Measurements from ENCODE around the gene BCAP29.
"Not testable (repeated sequence)": the region's sequence is repeated elsewhere in the genome, so short reads cannot be mapped to it uniquely, and the experiment has no call there.

Gene BCAP29

GRCh38 chr7:107579885-107580715 lies at the start of gene BCAP29:
BCAP29 (plus strand) TSS chr7:107580246; CDS start chr7:107580773, 527 bp downstream.
- peak; percentile 32 to 61 for DNase-seq

DNA sequence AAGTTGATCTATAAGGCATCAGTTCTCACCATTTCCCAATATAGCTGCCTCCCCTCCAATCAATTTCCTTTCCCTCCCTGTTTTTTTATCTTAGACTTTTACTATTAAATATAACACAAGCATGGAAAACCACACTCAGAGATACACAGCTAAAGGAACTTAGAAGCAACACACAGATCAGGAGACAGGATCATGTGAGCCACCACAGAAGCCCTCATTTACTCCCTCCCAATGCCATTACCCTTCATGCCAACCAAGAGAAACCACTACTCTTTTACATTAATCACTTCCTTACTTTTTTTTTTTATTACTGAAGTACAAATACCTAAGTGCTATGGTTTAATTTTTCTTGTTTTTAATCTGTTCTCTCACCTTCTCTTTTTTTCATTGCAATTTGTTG lies 49.3 kb upstream of the BCAP29 start:
- no peak for DNase-seq

DNA sequence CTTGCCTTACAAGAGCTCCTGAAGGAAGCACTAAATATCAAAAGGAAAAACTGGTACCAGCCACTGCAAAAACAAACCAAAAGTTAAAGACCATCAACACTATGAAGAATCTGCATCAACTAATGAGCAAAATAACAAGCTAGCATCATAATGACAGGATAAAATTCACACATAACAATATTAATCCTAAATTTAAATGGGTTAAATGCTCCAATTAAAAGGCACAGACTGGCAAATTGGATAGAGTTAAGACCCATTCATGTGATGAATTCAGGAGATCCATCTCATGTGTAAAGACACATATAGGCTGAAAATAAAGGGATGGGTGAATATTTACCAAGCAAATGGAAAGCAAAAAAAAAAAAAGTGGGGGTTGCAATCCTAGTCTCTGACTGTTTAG lies 45.9 kb upstream of the BCAP29 start:
- no peak for DNase-seq

DNA sequence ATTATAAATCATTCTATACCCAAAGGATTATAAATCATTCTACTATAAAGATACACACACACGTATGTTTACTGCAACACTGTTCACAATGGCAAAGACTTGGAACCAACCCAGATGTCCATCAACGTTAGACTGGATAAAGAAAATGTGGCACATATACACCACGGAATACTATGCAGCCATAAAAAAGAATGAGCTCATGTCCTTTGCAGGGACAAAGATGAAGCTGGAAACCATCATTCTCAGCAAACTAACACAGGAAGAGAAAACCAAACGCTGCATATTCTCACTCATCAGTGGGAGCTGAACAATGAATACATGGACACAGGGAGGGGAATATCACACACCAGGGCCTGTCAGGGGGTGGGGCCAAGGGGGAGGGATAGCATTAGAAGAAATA lies 42.8 kb upstream of the BCAP29 start:
- DNase-seq, result not testable (repeated sequence)

DNA sequence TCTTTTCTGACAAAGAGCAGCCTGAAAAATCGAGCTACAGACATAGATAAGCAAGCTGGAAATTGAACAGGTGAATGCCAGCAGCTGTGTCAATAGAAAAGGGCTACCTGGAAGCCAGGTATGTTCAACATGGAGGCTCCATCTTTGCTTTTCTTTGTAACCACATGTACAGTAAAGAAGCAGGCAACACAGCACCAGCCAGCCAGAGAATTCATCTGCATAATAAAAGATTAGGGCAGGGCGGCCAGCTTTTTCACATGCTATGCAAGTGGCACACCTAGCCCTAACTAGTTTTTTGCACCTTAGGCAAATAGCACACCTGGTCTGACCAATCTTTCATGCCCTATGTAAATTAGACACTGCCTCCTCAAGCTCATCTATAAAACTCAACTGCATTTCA lies 42.0 kb upstream of the BCAP29 start:
- no peak for DNase-seq

GRCh38 chr7:107543338-107543993 lies 36.6 kb upstream of the BCAP29 start:
- no peak for DNase-seq

GRCh38 chr7:107544848-107545591 lies 35.0 kb upstream of the BCAP29 start:
- DNase-seq, result no peak

- no peak for DNase-seq
These were observed 28.1 kb upstream of the BCAP29 start for GRCh38 chr7:107551936-107552335.

DNA sequence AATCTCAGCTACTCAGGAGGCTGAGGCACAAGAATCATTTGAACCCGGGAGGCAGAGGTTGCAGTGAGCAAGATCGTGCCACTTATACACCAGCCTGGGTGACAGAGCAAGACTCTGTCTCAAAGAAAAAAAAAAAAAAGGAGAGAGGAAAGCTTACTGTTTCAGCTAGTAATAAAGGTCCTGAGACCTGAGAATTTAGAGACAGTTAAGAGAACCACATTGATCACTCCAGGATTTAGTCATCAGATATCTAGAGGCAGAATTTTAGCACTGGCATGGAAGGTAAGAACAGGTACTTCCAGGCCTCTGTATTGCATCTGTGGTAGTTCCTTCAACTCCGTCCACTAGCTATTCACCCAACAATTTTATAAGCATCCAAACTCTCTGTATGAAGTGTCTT lies 24.2 kb upstream of the BCAP29 start:
- DNase-seq, result no peak

GRCh38 chr7:107559864-107560263 lies 20.2 kb upstream of the BCAP29 start:
- no peak for DNase-seq

GRCh38 chr7:107560898-107561516 lies 19.0 kb upstream of the BCAP29 start:
- DNase-seq, result no peak

- DNase-seq, result no peak
These were observed 16.8 kb upstream of the BCAP29 start for GRCh38 chr7:107563081-107563774.

DNA sequence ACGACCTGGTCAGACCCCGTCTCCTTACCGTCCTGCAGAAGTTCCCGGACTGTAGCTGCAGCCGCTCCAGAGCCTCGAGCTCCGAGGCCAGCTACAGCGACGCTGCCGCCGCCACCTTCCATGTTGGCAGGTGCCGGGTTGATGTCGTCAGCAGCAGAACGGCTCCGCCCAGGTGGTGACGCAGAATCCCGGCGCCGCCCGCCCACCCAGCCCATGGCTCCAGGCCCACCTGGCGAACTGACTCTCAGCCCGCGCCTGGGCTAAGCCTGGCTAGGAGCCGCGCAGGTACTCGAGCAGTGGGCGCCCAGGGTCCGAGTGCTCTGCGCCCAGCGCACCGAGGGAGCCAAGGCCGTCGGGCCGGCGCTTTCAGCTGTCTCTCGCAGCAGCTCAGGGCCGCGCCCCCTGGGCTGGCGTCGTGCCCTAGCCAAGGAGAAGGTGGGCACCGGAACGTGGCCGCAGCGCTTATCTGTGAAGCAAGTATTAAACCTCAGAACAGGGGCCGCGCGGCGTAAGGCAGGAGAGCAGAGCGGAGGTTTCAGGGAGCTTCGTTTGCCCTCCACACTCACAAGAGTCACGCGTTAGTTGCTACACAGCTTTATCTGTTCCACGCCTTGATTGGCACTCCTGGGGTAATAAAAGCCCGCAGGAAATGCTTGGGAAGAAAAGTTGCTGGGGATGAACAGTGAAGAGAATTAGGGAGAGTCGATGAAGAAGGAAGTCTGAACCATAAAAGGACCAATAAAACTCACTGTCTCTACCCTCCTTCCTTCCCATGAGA lies 16.1 kb upstream of the BCAP29 start, which contains the start of the genes COG5 and DUS4L:
COG5 (minus strand) TSS at position 146 of the 778 bp plus-strand sequence; CDS start at position 122, 24 bp downstream.
DUS4L (plus strand) TSS at position 197 of the 778 bp plus-strand sequence. CDS start 3,100 bp downstream, outside the sequence.
- DNase-seq, result peak; percentile 27 to 70

DNA sequence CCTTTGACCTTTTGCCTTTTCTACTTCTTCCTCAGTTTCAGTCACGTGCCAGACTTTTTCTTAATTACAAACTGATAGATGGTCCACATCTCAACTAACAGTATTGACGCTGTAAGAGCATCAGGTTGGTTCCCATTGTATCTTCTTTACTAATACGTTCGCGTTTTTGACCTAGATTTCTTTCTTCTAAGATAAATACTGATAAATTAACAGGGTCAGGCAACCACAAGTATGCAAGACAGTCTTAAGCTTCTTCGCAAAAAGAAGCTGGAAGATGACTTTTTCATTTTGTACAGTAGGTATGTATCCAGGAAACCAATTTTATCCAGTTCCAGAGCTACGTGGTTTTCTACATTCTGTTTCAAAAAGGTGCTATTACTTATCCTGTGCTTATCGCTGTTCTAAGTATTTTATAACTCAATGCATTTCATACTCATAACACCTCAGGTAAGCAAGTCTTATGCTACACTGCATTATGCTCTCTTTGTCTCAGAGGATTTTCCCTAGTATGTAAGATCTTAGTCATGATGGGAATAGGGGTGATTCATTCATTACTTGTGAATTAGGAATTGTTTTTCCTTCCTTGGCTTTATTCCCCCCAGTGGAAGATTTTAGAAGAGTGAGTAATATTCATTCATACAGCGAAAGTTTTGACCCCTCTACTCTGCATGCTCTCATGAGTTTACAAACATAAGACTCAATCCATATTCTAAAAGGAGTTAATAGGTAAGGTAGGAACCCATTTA lies 15.3 kb upstream of the BCAP29 start:
- no peak for DNase-seq

DNA sequence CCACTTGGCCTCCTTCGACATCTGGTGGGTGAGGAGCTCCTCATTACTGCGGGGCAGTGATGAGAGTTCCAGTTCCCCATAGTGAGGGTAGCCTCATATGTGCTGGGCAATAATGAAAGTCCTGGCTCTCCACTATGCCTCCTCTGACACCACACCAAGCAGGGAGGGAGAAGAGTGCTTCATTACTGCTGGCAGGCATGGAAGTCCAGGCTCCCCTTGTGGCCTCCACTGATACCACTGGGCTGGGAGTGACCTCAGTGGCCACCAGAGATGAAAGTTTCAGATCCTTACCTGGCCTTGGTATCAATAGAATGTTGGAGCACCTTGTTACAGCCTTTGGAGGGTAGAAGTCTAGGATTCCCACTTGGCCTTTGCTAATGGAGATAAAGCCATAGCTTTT lies 9.7 kb upstream of the BCAP29 start:
- DNase-seq, result no peak

GRCh38 chr7:107573537-107573936 lies 6.5 kb upstream of the BCAP29 start:
- DNase-seq, result no peak

DNA sequence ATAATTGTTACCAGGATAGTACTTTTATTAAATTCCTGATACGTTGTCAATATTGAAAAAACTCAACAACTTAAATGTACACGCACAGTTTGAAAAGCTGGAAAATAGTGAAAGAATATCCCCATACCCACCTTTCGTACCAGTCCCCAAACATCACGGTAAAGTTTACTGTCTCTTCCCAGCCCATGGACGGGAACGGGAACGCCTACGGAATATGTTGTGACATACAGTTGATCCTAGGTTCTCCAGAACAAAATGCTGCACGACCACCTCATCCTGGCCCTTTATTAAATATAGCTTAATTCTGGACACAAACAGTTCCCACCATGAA lies 527 bp upstream of the BCAP29 start:
- DNase-seq, result no peak

GRCh38 chr7:107580716-107581383 lies 804 bp downstream of the BCAP29 start:
- DNase-seq, result no peak

DNA sequence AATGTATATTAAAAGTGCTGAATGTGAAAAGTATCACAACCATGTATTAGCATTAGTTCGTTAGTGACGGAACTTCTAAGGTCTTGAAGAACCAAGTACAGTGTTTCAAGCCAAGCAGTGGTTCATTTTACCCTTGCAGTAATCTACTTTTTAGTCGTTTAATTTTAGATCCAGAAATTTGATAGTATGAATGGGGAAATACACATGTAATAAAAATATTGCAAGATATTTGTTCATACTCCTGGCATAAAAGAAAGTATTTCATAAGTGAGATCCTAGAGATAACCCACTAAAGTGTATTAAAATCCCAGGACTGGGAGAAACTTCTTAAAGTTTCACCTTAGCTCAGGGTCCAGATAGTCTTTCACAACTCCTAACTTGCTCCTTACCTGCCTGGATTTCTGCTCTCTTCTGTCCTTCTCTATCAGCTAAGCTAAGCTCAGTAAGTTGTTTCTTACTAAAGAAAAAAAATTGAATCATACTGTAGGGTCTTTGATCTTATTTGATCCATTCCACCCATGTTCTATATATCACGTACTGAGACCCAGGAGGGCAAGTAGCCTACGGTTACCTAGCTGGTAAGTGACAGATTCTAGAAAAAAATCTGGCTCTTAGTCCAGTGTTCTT lies 1.5 kb downstream of the BCAP29 start:
- DNase-seq, result no peak

GRCh38 chr7:107582875-107583274 lies 2.8 kb downstream of the BCAP29 start:
- no peak for DNase-seq

All from NCI-H446 (cell line).